Liver (tissue), 9 donors: ENCODE data around the gene TRMT2A. TPM values are rescaled to one million over a fixed set of nuclear protein-coding genes. Genes with fewer than 3 reads are reported as not detected.

ENCODE experiments used
- DNase-seq: peaks from one replicate; pipeline ENCODE4 v3.0.0-alpha.2; 2017; ENCODE audit warnings: low spot score
- H3K27ac ChIP-seq, 2 donors: one replicate each; pipeline ENCODE4 v1.7.0; 2013; ENCODE audit warnings: inconsistent platforms in 2 of 2, low read length in 2 of 2, control low read depth in 1 of 2, low read depth in 1 of 2, mild to moderate bottlenecking in 1 of 2
- H3K27me3 ChIP-seq, 4 donors: one replicate each; pipeline versions ENCODE4 v1.6.1 to v1.7.0; 2013; ENCODE audit warnings: low read length in 3 of 4, inconsistent platforms in 1 of 4, mild to moderate bottlenecking in 1 of 4, moderate library complexity in 1 of 4; ENCODE audit not compliant: control insufficient read depth in 4 of 4, insufficient read depth in 4 of 4
- H3K36me3 ChIP-seq, 4 donors: one replicate each; pipeline versions ENCODE4 v1.6.1 to v1.7.0; 2013; ENCODE audit warnings: low read length in 3 of 4, mild to moderate bottlenecking in 3 of 4, low read depth in 1 of 4, moderate library complexity in 1 of 4; ENCODE audit not compliant: control insufficient read depth in 4 of 4, insufficient read depth in 3 of 4
- H3K4me1 ChIP-seq, 4 donors: one replicate each; pipeline versions ENCODE4 v1.6.1 to v1.7.0; 2013; ENCODE audit warnings: low read length in 3 of 4, mild to moderate bottlenecking in 3 of 4, moderate library complexity in 1 of 4; ENCODE audit not compliant: control insufficient read depth in 4 of 4, insufficient read depth in 4 of 4
- H3K4me3 ChIP-seq, 3 donors: one replicate each; pipeline versions ENCODE4 v1.6.1 to v1.7.0; 2013; ENCODE audit warnings: low read length in 3 of 3, control low read depth in 1 of 3, low read depth in 1 of 3, mild to moderate bottlenecking in 1 of 3
- H3K9ac ChIP-seq, 2 donors: one replicate each; pipeline ENCODE4 v1.7.0; 2013; ENCODE audit warnings: low read length in 2 of 2, mild to moderate bottlenecking in 2 of 2, moderate library complexity in 2 of 2, control low read depth in 1 of 2, low read depth in 1 of 2
- H3K9me3 ChIP-seq, 4 donors: one replicate each; pipeline versions ENCODE4 v1.6.1 to v1.7.0; 2013; ENCODE audit warnings: low read length in 3 of 4; ENCODE audit not compliant: control insufficient read depth in 4 of 4
- ATF3 ChIP-seq: IDR thresholded peaks from 2 replicates; pipeline ENCODE4 v1.6.1; 2016; ENCODE audit warnings: antibody characterized with exemption
- CTCF ChIP-seq: fragments of 150-350 bp; IDR thresholded peaks from 2 replicates; pipeline ENCODE4 v1.5.1; 2017; ENCODE audit warnings: improper control_type of control experiment, low read depth, low read length; ENCODE audit not compliant: missing input control
- EGR1 ChIP-seq, 2 donors: IDR thresholded peaks; 2 replicates each; pipeline ENCODE4 v1.6.1; 2016 to 2018; ENCODE audit warnings: antibody characterized with exemption in 2 of 2, low read depth in 2 of 2
- FOXA1 ChIP-seq: IDR thresholded peaks from 2 replicates; pipeline ENCODE4 v1.6.1; 2016; ENCODE audit warnings: antibody characterized with exemption
- FOXA2 ChIP-seq: IDR thresholded peaks from 2 replicates; pipeline ENCODE4 v1.6.1; 2016; ENCODE audit warnings: antibody characterized with exemption
- GABPA ChIP-seq, 2 donors: IDR thresholded peaks in 1 of 2; conservative IDR thresholded peaks in 1 of 2; 2 replicates each; pipeline ENCODE4 v1.6.1; 2016; ENCODE audit warnings: antibody characterized with exemption in 2 of 2, mild to moderate bottlenecking in 1 of 2, moderate library complexity in 1 of 2
- HNF4A ChIP-seq, 2 donors: conservative IDR thresholded peaks; 2 replicates each; pipeline ENCODE4 v1.6.1; 2016; ENCODE audit warnings: antibody characterized with exemption in 2 of 2, mild to moderate bottlenecking in 2 of 2
- HNF4G ChIP-seq: IDR thresholded peaks from 2 replicates; pipeline ENCODE4 v1.6.1; 2016; ENCODE audit warnings: antibody characterized with exemption
- JUND ChIP-seq, 2 donors: IDR thresholded peaks; 2 replicates each; pipeline ENCODE4 v1.6.1; 2016; ENCODE audit warnings: antibody characterized with exemption in 2 of 2
- MAX ChIP-seq: IDR thresholded peaks from 2 replicates; pipeline ENCODE4 v1.6.1; 2016; ENCODE audit warnings: antibody characterized with exemption
- NR2F2 ChIP-seq: IDR thresholded peaks from 2 replicates; pipeline ENCODE4 v1.6.1; 2016; ENCODE audit warnings: antibody characterized with exemption
- RAD21 ChIP-seq, 2 donors: IDR thresholded peaks; 2 replicates each; pipeline ENCODE4 v1.6.1; 2016; ENCODE audit warnings: antibody characterized with exemption in 2 of 2, mild to moderate bottlenecking in 2 of 2
- REST ChIP-seq: IDR thresholded peaks from 2 replicates; pipeline ENCODE4 v1.6.1; 2016; ENCODE audit warnings: antibody characterized with exemption, mild to moderate bottlenecking
- RXRA ChIP-seq, 2 donors: IDR thresholded peaks; 2 replicates each; pipeline ENCODE4 v1.6.1; 2017 to 2018; ENCODE audit warnings: antibody characterized with exemption in 2 of 2, mild to moderate bottlenecking in 1 of 2
- SP1 ChIP-seq: IDR thresholded peaks from 2 replicates; pipeline ENCODE4 v1.6.1; 2018; ENCODE audit warnings: antibody characterized with exemption, mild to moderate bottlenecking
- TAF1 ChIP-seq: conservative IDR thresholded peaks from 2 replicates; pipeline ENCODE4 v1.6.1; 2016; ENCODE audit warnings: antibody characterized with exemption, mild to moderate bottlenecking
- YY1 ChIP-seq: IDR thresholded peaks from 2 replicates; pipeline ENCODE4 v1.6.1; 2016; ENCODE audit warnings: antibody characterized with exemption, mild to moderate bottlenecking
- ZBTB33 ChIP-seq: IDR thresholded peaks from 2 replicates; pipeline ENCODE4 v1.6.1; 2016; ENCODE audit warnings: antibody characterized with exemption
- WGBS: extraction: QIAGEN DNeasy Blood & Tissue Kit; methylation state at CpG from one replicate; pipeline ENCODE4 v1.1.7; 2013; 5-methylcytosine and 5-hydroxymethylcytosine counted together
- polyA plus RNA-seq, 2 donors: library from polyadenylated mRNA; stranded (reverse) in 1 of 2; unstranded in 1 of 2; fragments of 200-250 nt in 1 of 2; fragments of >200 nt in 1 of 2; fragmentation: Nextera tagmentation in 1 of 2; extraction: Ambion mirVana in 1 of 2; gene quantifications; one replicate each; pipeline versions ENCODE4 v1.2.1 to v1.2.3, GENCODE V29; 2013 to 2015
- total RNA-seq, 2 donors: library from RNA; depleted of rRNA; stranded (reverse); fragments of >200 nt; gene quantifications; one replicate each; pipeline ENCODE4 v1.2.3, GENCODE V29; 2014
- donor health status: healthy.
- donor health status: healthy.
- donor health status: healthy.
- donor health status: healthy.
- donor health status: healthy.

The TRMT2A gene
- total and polyA plus RNA-seq, 4 donors = 19.9 to 32.9 (median 25.2) TPM

- TF ChIP-seq CTCF (no peak), HNF4G (no peak), MAX (no peak), ATF3 (no peak), GABPA (IDR thresholded peaks at IDR 0.05 in 1 of 2, conservative IDR thresholded peaks at IDR 0.05 in 1 of 2) (no peak)
- no peak overlapping the region for H3K4me3 ChIP-seq
- peaks cover 0 to 15% (median 0%) of the 10 kb centered on the region in 4 donors for H3K36me3 ChIP-seq
- 93% methylated on average over 22 of the region's 22 CpGs for WGBS
- H3K4me1 ChIP-seq = peaks cover 0 to 2% (median under 1%) of the 10 kb centered on the region in 4 donors
- no peaks in the 10 kb centered on the region for H3K27me3 ChIP-seq
- H3K9me3 ChIP-seq = no peaks in the 10 kb centered on the region
- no peak overlapping the region for H3K9ac ChIP-seq
- DNase-seq = no peak
- H3K27ac ChIP-seq = no peak overlapping the region
Measured at GRCh38 chr22:20141186-20142077, 24.4 kb upstream of the TRMT2A start.

GRCh38 chr22:20140521-20140964 is 23.5 kb upstream of the TRMT2A start:
- TF ChIP-seq JUND (IDR thresholded peaks at IDR 0.05) (no peak), FOXA1 (no peak), RXRA (IDR thresholded peaks at IDR 0.05) (no peak), ZBTB33 (no peak), TAF1 (no peak), RAD21 (IDR thresholded peaks at IDR 0.05) (no peak), GABPA (IDR thresholded peaks at IDR 0.05 in 1 of 2, conservative IDR thresholded peaks at IDR 0.05 in 1 of 2) (no peak), ATF3 (no peak), HNF4A (conservative IDR thresholded peaks at IDR 0.05) (no peak), YY1 (no peak), REST (no peak), EGR1 (IDR thresholded peaks at IDR 0.05; ENCODE audit: low read depth in 2 of 2) (no peak), SP1 (no peak), MAX (no peak), NR2F2 (no peak), CTCF (no peak), FOXA2 (no peak)
- no peak for DNase-seq
- Histone ChIP-seq H3K9ac (no peak overlapping the region), H3K4me3 (no peak overlapping the region), H3K9me3 (no peaks in the 10 kb centered on the region), H3K27ac (no peak overlapping the region), H3K27me3 (no peaks in the 10 kb centered on the region), H3K36me3 (peaks cover 0 to 15% (median 0%) of the 10 kb centered on the region in 4 donors), H3K4me1 (peaks cover 0 to 5% (median 1%) of the 10 kb centered on the region in 4 donors)
- 96% methylated on average over 17 of the region's 17 CpGs for WGBS
